Upper lobe of left lung (tissue), 4 donors: ENCODE results near the gene BORCS5.

Experiments
- EP300 ChIP-seq, 4 donors: sonication (generic); formaldehyde crosslinking; IDR thresholded peaks; one replicate each; pipeline ENCODE4 v1.5.1; 2017; ENCODE audit warnings: antibody characterized with exemption in 4 of 4, control low read depth in 2 of 4
- POLR2A ChIP-seq, 4 donors: fragments of 450-650 bp; IDR thresholded peaks; one replicate each; pipeline ENCODE4 v1.5.1; 2016 to 2017; ENCODE audit warnings: antibody characterized with exemption in 4 of 4, mild to moderate bottlenecking in 2 of 4
- POLR2AphosphoS5 ChIP-seq, 2 donors: sonication (generic); formaldehyde crosslinking; IDR thresholded peaks; one replicate each; pipeline ENCODE4 v1.5.1; 2017; ENCODE audit warnings: antibody characterized with exemption in 2 of 2
- TF ChIP-seq, protein P1 (sequence below), 6 experiments: fragments of 450-650 bp in 4 of 6; fragments of 200-600 bp in 2 of 6; sonication (generic) in 2 of 6; IDR thresholded peaks; one replicate each; pipeline ENCODE4 v1.5.1; 2016 to 2019; ENCODE audit warnings: antibody characterized with exemption in 6 of 6

DNA sequence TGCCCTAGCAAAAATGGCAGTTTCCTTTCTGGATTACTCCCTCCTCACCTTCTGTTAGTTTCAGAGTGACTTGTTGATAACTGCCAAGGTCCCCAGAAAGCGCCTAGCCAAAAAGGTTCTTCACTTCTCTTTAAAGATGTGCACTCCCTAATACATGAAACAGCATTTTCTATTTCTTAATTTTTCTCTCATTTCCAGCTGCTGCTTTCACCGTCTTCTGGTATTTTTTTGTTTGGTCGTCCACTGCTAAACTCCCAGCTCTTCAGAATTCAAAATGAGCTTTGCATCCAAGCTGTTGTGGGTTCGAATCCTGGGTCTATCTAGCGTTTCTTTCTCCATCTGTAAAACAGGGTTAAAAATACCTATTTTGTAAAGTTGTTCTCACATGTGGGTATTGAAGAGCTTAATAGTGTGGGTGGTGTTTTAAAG is 397 bp upstream of the BORCS5 start:
- no peak for TF ChIP-seq EP300 (IDR thresholded peaks at IDR 0.05)
- TF ChIP-seq, protein P1, sequence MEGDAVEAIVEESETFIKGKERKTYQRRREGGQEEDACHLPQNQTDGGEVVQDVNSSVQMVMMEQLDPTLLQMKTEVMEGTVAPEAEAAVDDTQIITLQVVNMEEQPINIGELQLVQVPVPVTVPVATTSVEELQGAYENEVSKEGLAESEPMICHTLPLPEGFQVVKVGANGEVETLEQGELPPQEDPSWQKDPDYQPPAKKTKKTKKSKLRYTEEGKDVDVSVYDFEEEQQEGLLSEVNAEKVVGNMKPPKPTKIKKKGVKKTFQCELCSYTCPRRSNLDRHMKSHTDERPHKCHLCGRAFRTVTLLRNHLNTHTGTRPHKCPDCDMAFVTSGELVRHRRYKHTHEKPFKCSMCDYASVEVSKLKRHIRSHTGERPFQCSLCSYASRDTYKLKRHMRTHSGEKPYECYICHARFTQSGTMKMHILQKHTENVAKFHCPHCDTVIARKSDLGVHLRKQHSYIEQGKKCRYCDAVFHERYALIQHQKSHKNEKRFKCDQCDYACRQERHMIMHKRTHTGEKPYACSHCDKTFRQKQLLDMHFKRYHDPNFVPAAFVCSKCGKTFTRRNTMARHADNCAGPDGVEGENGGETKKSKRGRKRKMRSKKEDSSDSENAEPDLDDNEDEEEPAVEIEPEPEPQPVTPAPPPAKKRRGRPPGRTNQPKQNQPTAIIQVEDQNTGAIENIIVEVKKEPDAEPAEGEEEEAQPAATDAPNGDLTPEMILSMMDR (IDR thresholded peaks at IDR 0.05): no peak
- TF ChIP-seq POLR2AphosphoS5 (IDR thresholded peaks at IDR 0.05): no peak
- no peak for TF ChIP-seq POLR2A (IDR thresholded peaks at IDR 0.05)
